Stimulated activated memory B cell treated with anti-CD40 and anti-IgM and Interleukin-4, amounts not matched to agents 10 μg/mL and 1 μg/mL and 100 μg/mL, for 72 hours (primary cell): Measurements from ENCODE around the gene FRY.

ENCODE experiments used
- ATAC-seq: fragments of 150-1000 bp; cut with Tn5 transposase; 2 replicates; pipeline ENCODE4 v1.10.0; 2021
- H3K27ac Mint-ChIP-seq: one replicate; pipeline ENCODE4 v1.8.0; 2022; ENCODE audit warnings: mild to moderate bottlenecking, mixed read lengths
- H3K27me3 Mint-ChIP-seq: one replicate; pipeline ENCODE4 v1.8.0; 2022; ENCODE audit warnings: mixed read lengths
- H3K36me3 Mint-ChIP-seq: one replicate; pipeline ENCODE4 v1.8.0; 2022; ENCODE audit warnings: mixed read lengths
- H3K4me1 Mint-ChIP-seq: one replicate; pipeline ENCODE4 v1.8.0; 2022; ENCODE audit warnings: mixed read lengths
- H3K4me3 Mint-ChIP-seq: one replicate; pipeline ENCODE4 v1.8.0; 2022; ENCODE audit warnings: mild to moderate bottlenecking, moderate library complexity, mixed read lengths
- H3K9me3 Mint-ChIP-seq: one replicate; pipeline ENCODE4 v1.8.0; 2022; ENCODE audit warnings: mixed read lengths

The FRY gene

GRCh38 chr13:32136716-32137115, 105.1 kb downstream of the FRY start:
- ATAC-seq, result no peak
- no peaks in the 10 kb centered on the region for H3K36me3 Mint-ChIP-seq

GRCh38 chr13:32139251-32139650, 107.7 kb downstream of the FRY start:
- Mint-ChIP-seq H3K27ac (no peak overlapping the region), H3K4me3 (no peak overlapping the region), H3K27me3 (no peaks in the 10 kb centered on the region), H3K36me3 (no peaks in the 10 kb centered on the region), H3K4me1 (no peaks in the 10 kb centered on the region), H3K9me3 (no peaks in the 10 kb centered on the region)
- no peak for ATAC-seq

More at GRCh38 chr13:32136716-32137115, 105.1 kb downstream of the FRY start:
- Mint-ChIP-seq H3K9me3 (no peaks in the 10 kb centered on the region), H3K4me3 (no peak overlapping the region), H3K27ac (no peak overlapping the region), H3K27me3 (no peaks in the 10 kb centered on the region), H3K4me1 (no peaks in the 10 kb centered on the region)

- no peak for ATAC-seq
- no peaks in the 10 kb centered on the region for H3K9me3 Mint-ChIP-seq
- H3K27me3 Mint-ChIP-seq, result no peaks in the 10 kb centered on the region
- H3K36me3 Mint-ChIP-seq, result no peaks in the 10 kb centered on the region
- no peak overlapping the region for H3K4me3 Mint-ChIP-seq
- no peak overlapping the region for H3K27ac Mint-ChIP-seq
- no peaks in the 10 kb centered on the region for H3K4me1 Mint-ChIP-seq
Measured at GRCh38 chr13:32140109-32140508, 108.5 kb downstream of the FRY start.

GRCh38 chr13:32141462-32141861, 109.9 kb downstream of the FRY start:
- H3K27ac Mint-ChIP-seq, result no peak overlapping the region
- no peaks in the 10 kb centered on the region for H3K4me1 Mint-ChIP-seq
- no peak overlapping the region for H3K4me3 Mint-ChIP-seq
- no peaks in the 10 kb centered on the region for H3K36me3 Mint-ChIP-seq
- H3K27me3 Mint-ChIP-seq, result no peaks in the 10 kb centered on the region
- H3K9me3 Mint-ChIP-seq, result no peaks in the 10 kb centered on the region
- no peak for ATAC-seq

- Mint-ChIP-seq H3K27me3 (no peaks in the 10 kb centered on the region), H3K27ac (no peak overlapping the region), H3K4me1 (no peaks in the 10 kb centered on the region), H3K36me3 (no peaks in the 10 kb centered on the region), H3K4me3 (no peak overlapping the region), H3K9me3 (no peaks in the 10 kb centered on the region)
- no peak for ATAC-seq
Measured at GRCh38 chr13:32142115-32142514, 110.5 kb downstream of the FRY start.

GRCh38 chr13:32142956-32143375, 111.4 kb downstream of the FRY start:
- Mint-ChIP-seq H3K27me3 (no peaks in the 10 kb centered on the region), H3K9me3 (no peaks in the 10 kb centered on the region), H3K27ac (no peak overlapping the region), H3K4me3 (no peak overlapping the region), H3K36me3 (no peaks in the 10 kb centered on the region), H3K4me1 (no peaks in the 10 kb centered on the region)
- ATAC-seq, result no peak

- Mint-ChIP-seq H3K4me1 (no peaks in the 10 kb centered on the region), H3K36me3 (no peaks in the 10 kb centered on the region), H3K9me3 (no peaks in the 10 kb centered on the region), H3K27ac (no peak overlapping the region), H3K27me3 (no peaks in the 10 kb centered on the region), H3K4me3 (no peak overlapping the region)
- ATAC-seq, result no peak
Measured at GRCh38 chr13:32147193-32147592, 115.6 kb downstream of the FRY start.

GRCh38 chr13:32147976-32148375, 116.4 kb downstream of the FRY start:
- Mint-ChIP-seq H3K27me3 (no peaks in the 10 kb centered on the region), H3K4me1 (no peaks in the 10 kb centered on the region)
- no peak for ATAC-seq

GRCh38 chr13:32150239-32150638, 118.7 kb downstream of the FRY start:
- ATAC-seq, result no peak
- H3K9me3 Mint-ChIP-seq, result no peaks in the 10 kb centered on the region

More at GRCh38 chr13:32147976-32148375, 116.4 kb downstream of the FRY start:
- no peak overlapping the region for H3K4me3 Mint-ChIP-seq
- H3K9me3 Mint-ChIP-seq, result no peaks in the 10 kb centered on the region
- H3K27ac Mint-ChIP-seq, result no peak overlapping the region
- H3K36me3 Mint-ChIP-seq, result no peaks in the 10 kb centered on the region

GRCh38 chr13:32150794-32151193, 119.2 kb downstream of the FRY start:
- Mint-ChIP-seq H3K4me1 (no peaks in the 10 kb centered on the region), H3K36me3 (no peaks in the 10 kb centered on the region), H3K9me3 (no peaks in the 10 kb centered on the region), H3K27me3 (no peaks in the 10 kb centered on the region), H3K4me3 (no peak overlapping the region), H3K27ac (no peak overlapping the region)
- no peak for ATAC-seq

More at GRCh38 chr13:32150239-32150638, 118.7 kb downstream of the FRY start:
- H3K27me3 Mint-ChIP-seq, result no peaks in the 10 kb centered on the region
- no peak overlapping the region for H3K4me3 Mint-ChIP-seq
- no peaks in the 10 kb centered on the region for H3K4me1 Mint-ChIP-seq
- no peak overlapping the region for H3K27ac Mint-ChIP-seq
- no peaks in the 10 kb centered on the region for H3K36me3 Mint-ChIP-seq

- Mint-ChIP-seq H3K4me3 (no peak overlapping the region), H3K4me1 (no peaks in the 10 kb centered on the region), H3K27me3 (no peaks in the 10 kb centered on the region), H3K27ac (no peak overlapping the region), H3K36me3 (no peaks in the 10 kb centered on the region), H3K9me3 (no peaks in the 10 kb centered on the region)
- no peak for ATAC-seq
Measured at GRCh38 chr13:32151240-32151639, 119.7 kb downstream of the FRY start.

- no peaks in the 10 kb centered on the region for H3K27me3 Mint-ChIP-seq
- no peak overlapping the region for H3K4me3 Mint-ChIP-seq
- H3K36me3 Mint-ChIP-seq, result no peaks in the 10 kb centered on the region
- H3K27ac Mint-ChIP-seq, result no peak overlapping the region
- no peak for ATAC-seq
- H3K4me1 Mint-ChIP-seq, result no peaks in the 10 kb centered on the region
- no peaks in the 10 kb centered on the region for H3K9me3 Mint-ChIP-seq
Measured at GRCh38 chr13:32153056-32153455, 121.5 kb downstream of the FRY start.

- ATAC-seq, result no peak
- Mint-ChIP-seq H3K36me3 (no peaks in the 10 kb centered on the region), H3K4me3 (no peak overlapping the region), H3K4me1 (peaks cover 9% of the 10 kb centered on the region), H3K9me3 (no peaks in the 10 kb centered on the region), H3K27me3 (no peaks in the 10 kb centered on the region), H3K27ac (no peak overlapping the region)
Measured at GRCh38 chr13:32159137-32159869, 127.7 kb downstream of the FRY start.

- no peak for ATAC-seq
- H3K27me3 Mint-ChIP-seq, result no peaks in the 10 kb centered on the region
- H3K36me3 Mint-ChIP-seq, result no peaks in the 10 kb centered on the region
- H3K4me1 Mint-ChIP-seq, result peaks cover 15% of the 10 kb centered on the region
- H3K9me3 Mint-ChIP-seq, result no peaks in the 10 kb centered on the region
- no peak overlapping the region for H3K4me3 Mint-ChIP-seq
- H3K27ac Mint-ChIP-seq, result peak overlapping the region; percentile 5
Measured at GRCh38 chr13:32162395-32163005, 130.9 kb downstream of the FRY start.

GRCh38 chr13:32164622-32165268, 133.2 kb downstream of the FRY start:
- H3K4me3 Mint-ChIP-seq, result no peak overlapping the region
- peaks cover 15% of the 10 kb centered on the region for H3K4me1 Mint-ChIP-seq
- peak; percentile 65 for ATAC-seq

GRCh38 chr13:32165796-32166195, 134.2 kb downstream of the FRY start:
- Mint-ChIP-seq H3K4me1 (peaks cover 15% of the 10 kb centered on the region), H3K27me3 (no peaks in the 10 kb centered on the region)

More at GRCh38 chr13:32164622-32165268, 133.2 kb downstream of the FRY start:
- Mint-ChIP-seq H3K9me3 (no peaks in the 10 kb centered on the region), H3K27ac (no peak overlapping the region), H3K36me3 (no peaks in the 10 kb centered on the region), H3K27me3 (no peaks in the 10 kb centered on the region)

More at GRCh38 chr13:32165796-32166195, 134.2 kb downstream of the FRY start:
- no peak for ATAC-seq
- H3K4me3 Mint-ChIP-seq, result no peak overlapping the region
- H3K36me3 Mint-ChIP-seq, result no peaks in the 10 kb centered on the region
- H3K9me3 Mint-ChIP-seq, result no peaks in the 10 kb centered on the region
- no peak overlapping the region for H3K27ac Mint-ChIP-seq
